HepG2 (cell line): ENCODE results near the gene LATS2. TPM values are rescaled to one million over a fixed set of nuclear protein-coding genes. Genes with fewer than 3 reads are reported as not detected.

ENCODE experiments used
- ARID4A ChIP-seq: sonication (generic); formaldehyde crosslinking; IDR thresholded peaks from 2 replicates; pipeline ENCODE4 v1.5.0; 2020; ENCODE audit warnings: mild to moderate bottlenecking, missing genetic modification reagents, borderline replicate concordance
- CCDC6 ChIP-seq: sonication (generic); formaldehyde crosslinking; IDR thresholded peaks from 2 replicates; pipeline ENCODE4 v1.8.1; 2022; ENCODE audit warnings: mild to moderate bottlenecking, missing genetic modification reagents, moderate library complexity
- HMG20B ChIP-seq: conservative IDR thresholded peaks from 2 replicates; pipeline ENCODE4 v1.6.1; 2016; ENCODE audit warnings: missing genetic modification reagents, missing compliant biosample characterization
- HNRNPUL1 ChIP-seq: fragments of 200-400 bp; formaldehyde crosslinking; IDR thresholded peaks from 2 replicates; pipeline ENCODE4 v1.6.1; 2017; ENCODE audit warnings: low read depth, mild to moderate bottlenecking, low read length, moderate library complexity
- IRF9 ChIP-seq: sonication (generic); formaldehyde crosslinking; IDR thresholded peaks from 2 replicates; pipeline ENCODE4 v1.8.0; 2022; ENCODE audit warnings: missing genetic modification reagents, mild to moderate bottlenecking, borderline replicate concordance
- MED8 ChIP-seq: sonication (generic); formaldehyde crosslinking; IDR thresholded peaks from 2 replicates; pipeline ENCODE4 v1.8.1; 2023; ENCODE audit warnings: mild to moderate bottlenecking, missing genetic modification reagents; ENCODE audit not compliant: insufficient replicate concordance
- NAIF1 ChIP-seq: sonication (generic); formaldehyde crosslinking; IDR thresholded peaks from 2 replicates; pipeline ENCODE4 v1.5.0; 2020; ENCODE audit warnings: mild to moderate bottlenecking, missing genetic modification reagents, borderline replicate concordance
- NRL ChIP-seq: sonication (generic); formaldehyde crosslinking; IDR thresholded peaks from 2 replicates; pipeline ENCODE4 v1.5.0; 2020; ENCODE audit warnings: missing genetic modification reagents, mild to moderate bottlenecking, moderate library complexity, borderline replicate concordance
- PBX2 ChIP-seq: IDR thresholded peaks from 2 replicates; pipeline ENCODE4 v1.6.1; 2016; ENCODE audit warnings: control low read depth
- TOE1 ChIP-seq: sonication (generic); formaldehyde crosslinking; IDR thresholded peaks from 2 replicates; pipeline ENCODE4 v1.4.0; 2020; ENCODE audit warnings: mild to moderate bottlenecking, missing genetic modification reagents
- USF2 ChIP-seq, 2 experiments: sonication (generic) in 1 of 2; formaldehyde crosslinking in 1 of 2; IDR thresholded peaks; 2 replicates each; pipeline versions ENCODE4 v1.5.1 to v1.6.1; 2011 to 2020; ENCODE audit warnings: borderline replicate concordance in 1 of 2, low read depth in 1 of 2, low read length in 1 of 2, mild to moderate bottlenecking in 1 of 2, missing genetic modification reagents in 1 of 2, moderate library complexity in 1 of 2
- ZBTB21 ChIP-seq: sonication (generic); formaldehyde crosslinking; IDR thresholded peaks from 2 replicates; pipeline ENCODE4 v1.4.0; 2020; ENCODE audit warnings: missing genetic modification reagents
- ZBTB38 ChIP-seq: sonication (generic); formaldehyde crosslinking; IDR thresholded peaks from 2 replicates; pipeline ENCODE4 v1.5.1; 2020; ENCODE audit warnings: mild to moderate bottlenecking, missing genetic modification reagents
- ZNF382 ChIP-seq: sonication (generic); formaldehyde crosslinking; IDR thresholded peaks from 2 replicates; pipeline ENCODE4 v1.5.0; 2020; ENCODE audit warnings: missing genetic modification reagents, mild to moderate bottlenecking, borderline replicate concordance
- ZNF615 ChIP-seq: sonication (generic); formaldehyde crosslinking; IDR thresholded peaks from 2 replicates; pipeline ENCODE4 v1.5.0; 2020; ENCODE audit warnings: mild to moderate bottlenecking, missing genetic modification reagents, borderline replicate concordance
- ZNF772 ChIP-seq: sonication (generic); formaldehyde crosslinking; IDR thresholded peaks from 2 replicates; pipeline ENCODE4 v1.5.0; 2020; ENCODE audit warnings: mild to moderate bottlenecking, missing genetic modification reagents
- polyA plus RNA-seq, 8 experiments: library from polyadenylated mRNA; depleted of rRNA in 3 of 8; stranded (reverse) in 7 of 8; unstranded in 1 of 8; fragments of >200 nt; fragmentation: Illumina TruSeq in 4 of 8; extraction: Trizol in 4 of 8; gene quantifications; 2 replicates each; pipeline versions ENCODE4 v1.2.1 to v1.2.3, GENCODE V29; 2011 to 2016; ENCODE audit warnings: low read depth in 4 of 8, missing spikeins in 1 of 8, mixed read lengths in 1 of 8; ENCODE audit not compliant: insufficient read depth in 1 of 8
- total RNA-seq, 5 experiments: library from RNA; depleted of rRNA; stranded (reverse); fragments of >200 nt; fragmentation: Illumina TruSeq; extraction: Trizol; gene quantifications; 2 replicates each; pipeline ENCODE4 v1.2.3, GENCODE V29; 2016; ENCODE audit warnings: low read depth in 1 of 5
- TF ChIP-seq, protein P1 (sequence below): sonication (generic); formaldehyde crosslinking; IDR thresholded peaks from 2 replicates; pipeline ENCODE4 v1.8.1; 2023; ENCODE audit warnings: mild to moderate bottlenecking, missing genetic modification reagents, borderline replicate concordance
- TF ChIP-seq, protein P2 (sequence below): sonication (generic); formaldehyde crosslinking; IDR thresholded peaks from 2 replicates; pipeline ENCODE4 v1.5.0; 2020; ENCODE audit warnings: missing genetic modification reagents

The LATS2 gene
- total and polyA plus RNA-seq, 2 of the 13 experiments (the other 11 are each of a cell fraction or from before 2014, with no cell fraction given): 7.3 to 8.5 TPM

GRCh38 chr13:21059641-21060337 lies 1.6 kb downstream of the LATS2 start (continued):
- TF ChIP-seq ARID4A (CRISPR knock-in tag) (no peak), TOE1 (no peak), CCDC6 (CRISPR knock-in tag) (no peak), MED8 (CRISPR knock-in tag) (no peak), HMG20B (CRISPR knock-in tag) (no peak), NRL (CRISPR knock-in tag) (0 out of 2 replicates have a peak, but pooled peaks have one; percentile 30), ZNF772 (CRISPR knock-in tag) (no peak), NAIF1 (CRISPR knock-in tag) (no peak), ZNF615 (CRISPR knock-in tag) (no peak), HNRNPUL1 (no peak), ZBTB21 (CRISPR knock-in tag) (no peak), PBX2 (CRISPR knock-in tag) (no peak), ZBTB38 (CRISPR knock-in tag) (peak; percentile 84), IRF9 (CRISPR knock-in tag) (no peak), USF2 (IDR thresholded peaks at IDR 0.05; ENCODE audit: low read depth, low read length) (no peak), USF2 (CRISPR knock-in tag; IDR thresholded peaks at IDR 0.05; ENCODE audit: borderline replicate concordance) (0 out of 2 replicates have a peak, but pooled peaks have one; percentile 19), ZNF382 (no peak)
- TF ChIP-seq, protein P1, sequence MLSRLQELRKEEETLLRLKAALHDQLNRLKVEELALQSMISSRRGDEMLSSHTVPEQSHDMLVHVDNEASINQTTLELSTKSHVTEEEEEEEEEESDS (CRISPR knock-in tag): no peak
- TF ChIP-seq, protein P2, sequence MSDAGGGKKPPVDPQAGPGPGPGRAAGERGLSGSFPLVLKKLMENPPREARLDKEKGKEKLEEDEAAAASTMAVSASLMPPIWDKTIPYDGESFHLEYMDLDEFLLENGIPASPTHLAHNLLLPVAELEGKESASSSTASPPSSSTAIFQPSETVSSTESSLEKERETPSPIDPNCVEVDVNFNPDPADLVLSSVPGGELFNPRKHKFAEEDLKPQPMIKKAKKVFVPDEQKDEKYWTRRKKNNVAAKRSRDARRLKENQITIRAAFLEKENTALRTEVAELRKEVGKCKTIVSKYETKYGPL (CRISPR knock-in tag): no peak
